ENCODE data around the gene DNAI4. TPM values are rescaled to one million over a fixed set of nuclear protein-coding genes. Genes with fewer than 3 reads are reported as not detected.
"Not testable (repeated sequence)": the region's sequence is repeated elsewhere in the genome, so short reads cannot be mapped to it uniquely, and the experiment has no call there.

DNAI4 gene
- total RNA-seq, 2 donors from 2014 or later = 1.8 to 3.1 TPM

DNA sequence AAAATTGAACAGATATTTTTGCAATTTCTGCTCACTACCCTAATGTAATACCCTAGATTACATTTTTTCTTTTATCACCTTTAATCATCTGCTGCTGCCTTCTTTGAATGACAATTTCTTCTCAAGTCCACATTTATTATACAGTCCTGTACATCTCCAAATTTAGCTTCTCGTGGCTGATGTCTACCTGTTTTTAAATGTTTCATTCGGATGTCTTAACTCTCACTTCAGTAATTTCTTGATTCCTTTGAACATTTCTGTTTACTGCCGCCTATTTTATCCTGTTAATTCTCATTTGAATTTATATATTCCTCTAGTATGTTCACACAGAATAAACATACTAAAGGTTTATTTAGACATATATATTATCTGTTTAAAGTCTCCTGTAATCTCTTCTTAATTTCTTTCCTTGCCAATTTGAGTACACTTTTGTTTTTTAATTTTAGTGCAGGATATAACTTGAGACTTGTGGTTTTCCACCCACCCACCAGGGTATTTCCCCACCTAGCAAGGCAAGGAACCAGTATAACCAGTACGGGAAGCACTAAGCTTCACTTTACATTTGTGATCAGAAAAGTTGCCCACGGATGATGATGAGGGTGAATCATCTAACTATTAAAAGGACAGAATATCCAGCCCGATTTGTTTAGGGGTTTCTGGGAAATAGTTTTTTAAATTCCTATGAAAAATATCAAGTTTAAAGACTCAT is 136.3 kb downstream of the DNAI4 start:
- peak; percentile 93 for ATAC-seq (replicated peaks in 1 of 2)
- Mint-ChIP-seq H3K4me1 (ENCODE audit: low read depth) (peaks cover 17% of the 10 kb centered on the region), H3K4me3 (peak overlapping the region; percentile 56 to 90), H3K27me3 (ENCODE audit: low read depth) (no peaks in the 10 kb centered on the region), H3K27ac (peak overlapping the region; percentile 61), H3K9me3 (no peaks in the 10 kb centered on the region), H3K36me3 (ENCODE audit: insufficient read depth in 2 of 2) (no peaks in the 10 kb centered on the region)
- DNase-seq = peak; percentile 51 to 62

GRCh38 chr1:66787641-66788040 is 137.0 kb downstream of the DNAI4 start:
- DNase-seq (no peak), ATAC-seq (replicated peaks in 1 of 2) (peak in 1 of 2 donors; percentile 40)
- Mint-ChIP-seq H3K9me3 (no peaks in the 10 kb centered on the region), H3K36me3 (ENCODE audit: insufficient read depth in 2 of 2) (no peaks in the 10 kb centered on the region), H3K27ac (no peak overlapping the region), H3K4me3 (peak overlapping the region in 1 of 2 donors; percentile 90), H3K27me3 (ENCODE audit: low read depth) (no peaks in the 10 kb centered on the region), H3K4me1 (ENCODE audit: low read depth) (peaks cover 17% of the 10 kb centered on the region)

DNA sequence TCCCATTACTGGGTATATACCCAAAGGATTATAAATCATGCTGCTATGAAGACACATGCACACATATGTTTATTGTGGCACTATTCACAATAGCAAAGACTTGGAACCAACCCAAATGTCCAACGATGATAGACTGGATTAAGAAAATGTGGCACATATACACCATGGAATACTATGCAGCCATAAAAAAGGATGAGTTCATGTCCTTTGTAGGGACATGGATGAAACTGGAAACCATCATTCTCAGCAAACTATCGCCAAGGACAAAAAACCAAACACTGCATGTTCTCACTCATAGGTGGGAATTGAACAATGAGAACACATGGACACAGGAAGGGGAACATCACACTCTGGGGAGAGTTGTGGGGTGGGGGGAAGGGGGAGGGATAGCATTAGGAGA is 138.9 kb downstream of the DNAI4 start:
- H3K36me3 Mint-ChIP-seq (ENCODE audit: insufficient read depth in 2 of 2); H3K9me3 Mint-ChIP-seq; H3K4me3 Mint-ChIP-seq; DNase-seq; H3K27me3 Mint-ChIP-seq (ENCODE audit: low read depth); H3K27ac Mint-ChIP-seq; ATAC-seq (replicated peaks in 1 of 2): not testable (repeated sequence)
- peaks cover 17% of the 10 kb centered on the region for H3K4me1 Mint-ChIP-seq (ENCODE audit: low read depth)

DNA sequence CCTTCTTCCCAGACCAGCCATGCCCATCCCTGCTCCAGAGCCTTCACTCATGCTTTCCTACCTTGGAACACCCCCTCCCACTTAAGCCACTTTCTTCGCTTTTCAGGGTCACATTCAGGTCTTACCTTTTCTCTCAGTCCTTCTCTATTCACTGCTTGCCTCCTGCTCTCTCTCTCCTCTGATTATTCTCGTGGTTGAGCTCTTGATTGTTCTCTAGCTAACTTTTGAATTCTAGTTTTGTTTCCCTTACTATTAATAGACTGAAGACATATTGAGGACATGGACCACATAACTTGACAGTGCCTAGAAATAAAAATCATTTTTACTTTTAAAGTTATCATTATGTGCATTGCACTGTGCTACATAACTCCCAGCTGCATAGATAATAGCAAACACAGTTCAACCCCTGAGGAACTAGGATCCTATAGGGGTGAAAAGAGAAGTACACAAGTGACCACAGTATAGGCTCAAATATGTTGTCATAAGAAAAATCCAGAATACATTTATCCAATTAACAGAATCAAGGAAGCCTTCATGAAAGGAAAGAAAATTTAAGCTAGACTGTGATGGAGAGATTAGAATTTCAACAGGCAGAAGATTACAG is 145.1 kb downstream of the DNAI4 start:
- DNase-seq (no peak), ATAC-seq (replicated peaks in 1 of 2) (no peak)
- Mint-ChIP-seq H3K9me3 (no peaks in the 10 kb centered on the region), H3K27me3 (ENCODE audit: low read depth) (peaks cover 6% of the 10 kb centered on the region), H3K4me1 (ENCODE audit: low read depth) (no peaks in the 10 kb centered on the region), H3K36me3 (ENCODE audit: insufficient read depth in 2 of 2) (peaks cover 0 to 7% of the 10 kb centered on the region in 2 donors), H3K27ac (no peak overlapping the region), H3K4me3 (no peak overlapping the region)

- no peak overlapping the region for H3K4me3 Mint-ChIP-seq
- H3K27me3 Mint-ChIP-seq (ENCODE audit: low read depth) = peaks cover 6% of the 10 kb centered on the region
- H3K36me3 Mint-ChIP-seq (ENCODE audit: insufficient read depth in 2 of 2) = peaks cover 0 to 7% of the 10 kb centered on the region in 2 donors
- no peaks in the 10 kb centered on the region for H3K4me1 Mint-ChIP-seq (ENCODE audit: low read depth)
- no peak for DNase-seq
- no peak for ATAC-seq (replicated peaks in 1 of 2)
- H3K27ac Mint-ChIP-seq = no peak overlapping the region
- H3K9me3 Mint-ChIP-seq = no peaks in the 10 kb centered on the region
Observed at GRCh38 chr1:66778969-66779368, 145.7 kb downstream of the DNAI4 start.

- Mint-ChIP-seq H3K4me1 (ENCODE audit: low read depth) (no peaks in the 10 kb centered on the region), H3K36me3 (ENCODE audit: insufficient read depth in 2 of 2) (peaks cover 0 to 7% of the 10 kb centered on the region in 2 donors), H3K4me3 (no peak overlapping the region), H3K27ac (no peak overlapping the region), H3K27me3 (ENCODE audit: low read depth) (peaks cover 6% of the 10 kb centered on the region), H3K9me3 (no peaks in the 10 kb centered on the region)
- DNase-seq (no peak), ATAC-seq (replicated peaks in 1 of 2) (no peak)
Observed at GRCh38 chr1:66778266-66778665, 146.4 kb downstream of the DNAI4 start.

GRCh38 chr1:66777831-66778230 is 146.8 kb downstream of the DNAI4 start:
- DNase-seq (no peak), ATAC-seq (replicated peaks in 1 of 2) (no peak)
- no peaks in the 10 kb centered on the region for H3K4me1 Mint-ChIP-seq (ENCODE audit: low read depth)
- peaks cover 6% of the 10 kb centered on the region for H3K27me3 Mint-ChIP-seq (ENCODE audit: low read depth)
- no peak overlapping the region for H3K4me3 Mint-ChIP-seq
- no peaks in the 10 kb centered on the region for H3K9me3 Mint-ChIP-seq
- peaks cover 0 to 7% of the 10 kb centered on the region in 2 donors for H3K36me3 Mint-ChIP-seq (ENCODE audit: insufficient read depth in 2 of 2)
- no peak overlapping the region for H3K27ac Mint-ChIP-seq

GRCh38 chr1:66775646-66776045 is 149.0 kb downstream of the DNAI4 start:
- ATAC-seq (replicated peaks in 1 of 2) (no peak), DNase-seq (no peak)
- Mint-ChIP-seq H3K36me3 (ENCODE audit: insufficient read depth in 2 of 2) (peaks cover 0 to 5% of the 10 kb centered on the region in 2 donors), H3K27me3 (ENCODE audit: low read depth) (peaks cover 6% of the 10 kb centered on the region), H3K4me1 (ENCODE audit: low read depth) (peaks cover 7% of the 10 kb centered on the region), H3K27ac (no peak overlapping the region), H3K4me3 (no peak overlapping the region), H3K9me3 (no peaks in the 10 kb centered on the region)

DNA sequence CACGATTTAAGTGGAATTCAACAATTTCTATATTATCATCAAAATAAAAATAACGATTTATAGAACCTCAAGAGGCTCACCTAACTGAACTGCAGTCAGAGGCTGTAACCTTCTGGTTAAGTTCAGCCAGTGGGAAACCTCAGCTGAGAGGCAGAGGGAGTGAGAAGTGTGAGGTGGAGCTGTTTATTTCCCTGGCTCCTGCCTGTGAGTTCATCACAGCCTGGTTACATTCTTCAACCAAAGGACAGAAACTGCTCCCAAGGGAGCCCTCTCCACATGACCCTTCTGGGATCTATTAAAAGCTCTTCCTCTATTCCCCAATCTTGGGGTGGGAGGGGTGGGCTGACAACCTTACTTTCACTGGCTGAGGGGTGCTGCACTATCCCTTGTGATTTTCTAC is 150.2 kb downstream of the DNAI4 start:
- Mint-ChIP-seq H3K9me3 (no peaks in the 10 kb centered on the region), H3K4me1 (ENCODE audit: low read depth) (peaks cover 20% of the 10 kb centered on the region), H3K4me3 (no peak overlapping the region), H3K27me3 (ENCODE audit: low read depth) (peaks cover under 1% of the 10 kb centered on the region), H3K27ac (no peak overlapping the region), H3K36me3 (ENCODE audit: insufficient read depth in 2 of 2) (no peaks in the 10 kb centered on the region)
- DNase-seq (no peak), ATAC-seq (replicated peaks in 1 of 2) (no peak)

DNA sequence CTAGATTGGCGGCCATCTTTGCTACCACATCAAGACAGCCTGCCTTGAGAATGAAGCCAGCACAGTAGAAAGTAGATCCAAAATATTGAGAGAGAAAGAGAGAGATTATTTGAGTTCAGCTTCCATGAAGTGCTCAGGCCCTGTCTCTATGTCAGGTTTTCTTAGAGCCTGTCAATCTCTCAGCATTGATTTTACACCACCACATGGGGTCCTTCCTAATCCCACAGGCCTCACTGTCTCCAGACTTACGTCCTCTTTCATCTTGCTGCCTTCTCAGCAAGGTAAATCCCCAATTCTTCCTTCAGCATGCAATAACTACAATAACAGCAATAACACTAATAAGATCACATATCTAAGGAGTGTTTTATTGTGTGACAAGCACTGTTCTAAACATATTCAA is 151.4 kb downstream of the DNAI4 start:
- Mint-ChIP-seq H3K4me1 (ENCODE audit: low read depth) (peaks cover 30% of the 10 kb centered on the region), H3K36me3 (ENCODE audit: insufficient read depth in 2 of 2) (no peaks in the 10 kb centered on the region), H3K9me3 (no peaks in the 10 kb centered on the region), H3K27ac (no peak overlapping the region), H3K27me3 (ENCODE audit: low read depth) (no peaks in the 10 kb centered on the region), H3K4me3 (no peak overlapping the region)
- DNase-seq (no peak), ATAC-seq (replicated peaks in 1 of 2) (no peak)

DNA sequence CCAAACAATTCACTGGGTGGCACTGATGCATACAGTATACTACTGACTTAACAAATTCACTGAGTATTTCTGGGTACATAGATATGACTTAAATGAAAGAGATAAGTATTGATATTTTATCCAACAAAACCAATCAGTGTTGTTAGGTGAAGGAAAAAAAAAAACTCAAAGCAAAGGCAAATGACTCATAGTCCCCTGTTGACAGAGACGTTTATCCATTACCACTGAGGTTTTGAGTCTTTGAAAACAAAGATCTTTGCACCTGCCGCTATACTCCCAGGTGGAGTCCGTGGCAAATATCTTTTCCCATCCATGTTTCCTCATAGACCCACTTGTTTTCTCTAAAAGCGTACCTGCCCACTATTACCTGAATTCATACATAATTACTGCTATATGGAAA is 154.0 kb downstream of the DNAI4 start:
- peak overlapping the region; percentile 80 for H3K27ac Mint-ChIP-seq
- H3K4me3 Mint-ChIP-seq = peak overlapping the region; percentile 59 to 80
- no peaks in the 10 kb centered on the region for H3K9me3 Mint-ChIP-seq
- H3K36me3 Mint-ChIP-seq (ENCODE audit: insufficient read depth in 2 of 2) = no peaks in the 10 kb centered on the region
- peaks cover 36% of the 10 kb centered on the region for H3K4me1 Mint-ChIP-seq (ENCODE audit: low read depth)
- DNase-seq (no peak), ATAC-seq (replicated peaks in 1 of 2) (peak; percentile 77 to 78)
- H3K27me3 Mint-ChIP-seq (ENCODE audit: low read depth) = no peaks in the 10 kb centered on the region

DNA sequence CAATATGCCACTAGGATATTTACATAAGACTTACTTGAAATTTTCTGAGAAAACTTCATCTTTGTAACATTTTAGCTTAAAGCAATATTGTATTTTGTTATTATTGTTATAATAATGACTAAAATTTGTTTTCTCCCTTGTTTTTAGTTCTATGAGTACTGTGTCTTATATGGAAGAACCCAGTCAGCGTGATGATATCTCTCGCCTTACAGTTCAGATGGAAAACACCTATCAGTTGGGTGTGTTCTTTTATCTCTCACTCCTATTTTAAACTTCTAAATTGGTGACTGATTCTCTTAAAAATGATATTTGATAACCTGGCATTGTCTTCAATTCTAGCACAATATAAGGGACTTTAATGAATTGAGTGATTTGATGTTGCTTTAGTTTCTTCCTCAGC is 154.4 kb downstream of the DNAI4 start:
- Mint-ChIP-seq H3K4me1 (ENCODE audit: low read depth) (peaks cover 36% of the 10 kb centered on the region), H3K9me3 (no peaks in the 10 kb centered on the region), H3K27ac (peak overlapping the region; percentile 92), H3K36me3 (ENCODE audit: insufficient read depth in 2 of 2) (no peaks in the 10 kb centered on the region), H3K4me3 (peak overlapping the region; percentile 59 to 80), H3K27me3 (ENCODE audit: low read depth) (no peaks in the 10 kb centered on the region)
- DNase-seq = no peak
- ATAC-seq (replicated peaks in 1 of 2) = peak; percentile 61

GRCh38 chr1:66769512-66770229 is 155.0 kb downstream of the DNAI4 start:
- H3K4me3 Mint-ChIP-seq = peak overlapping the region; percentile 59 to 80
- ATAC-seq (replicated peaks in 1 of 2) = peak; percentile 29 to 45
- no peaks in the 10 kb centered on the region for H3K27me3 Mint-ChIP-seq (ENCODE audit: low read depth)

More at GRCh38 chr1:66769512-66770229, 155.0 kb downstream of the DNAI4 start:
- no peak for DNase-seq
- Mint-ChIP-seq H3K9me3 (no peaks in the 10 kb centered on the region), H3K4me1 (ENCODE audit: low read depth) (peaks cover 36% of the 10 kb centered on the region), H3K36me3 (ENCODE audit: insufficient read depth in 2 of 2) (no peaks in the 10 kb centered on the region), H3K27ac (peak overlapping the region; percentile 92)
